Ovary (tissue), 9 donors: ENCODE data around the gene GLO1. TPM values are rescaled to one million over a fixed set of nuclear protein-coding genes. Genes with fewer than 3 reads are reported as not detected.

Experiments used
- DNase-seq, 5 donors: peaks; one replicate each; pipeline ENCODE4 v3.0.0-alpha.2; 2019 to 2020
- H3K27ac ChIP-seq, 2 donors: fragments of 200-600 bp; one replicate each; pipeline versions ENCODE4 v1.5.1 to v1.8.0; 2019 to 2022
- H3K27me3 ChIP-seq: fragments of 200-600 bp; one replicate; pipeline ENCODE4 v1.8.0; 2022
- H3K36me3 ChIP-seq: fragments of 200-600 bp; sonication (generic); one replicate; pipeline ENCODE4 v1.5.1; 2019
- H3K4me1 ChIP-seq: one replicate; pipeline ENCODE4 v1.8.1; 2013; ENCODE audit warnings: mild to moderate bottlenecking, moderate library complexity; ENCODE audit not compliant: insufficient read depth
- H3K4me3 ChIP-seq: fragments of 200-600 bp; sonication (generic); one replicate; pipeline ENCODE4 v1.5.1; 2017
- H3K9me3 ChIP-seq, 2 donors: fragments of 200-600 bp in 1 of 2; sonication (generic) in 1 of 2; one replicate each; pipeline versions ENCODE4 v1.5.1 to v1.8.1; 2013 to 2019; ENCODE audit warnings: mild to moderate bottlenecking in 1 of 2, moderate library complexity in 1 of 2
- EP300 ChIP-seq: sonication (generic); formaldehyde crosslinking; IDR thresholded peaks from one replicate; pipeline ENCODE4 v1.6.1; 2017; ENCODE audit warnings: antibody characterized with exemption
- POLR2A ChIP-seq: fragments of 450-650 bp; IDR thresholded peaks from one replicate; pipeline ENCODE4 v1.6.1; 2017; ENCODE audit warnings: antibody characterized with exemption, mild to moderate bottlenecking, moderate library complexity
- WGBS, 3 donors: extraction: QIAGEN DNeasy Blood & Tissue Kit in 1 of 3; methylation state at CpG; one replicate each; pipeline versions ENCODE4 v1.1.5 to v1.1.7; 2013 to 2017; 5-methylcytosine and 5-hydroxymethylcytosine counted together
- intact Hi-C, 4 donors: fragments of 100-400 bp; cut with DNase I; formaldehyde crosslinking; loops; one replicate each; pipeline versions ENCODE4 v1.11.0 to v1.15.1; 2022 to 2023
- polyA plus RNA-seq, 2 donors: library from polyadenylated mRNA; stranded (reverse); fragments of 200-250 nt in 1 of 2; fragments of 350-450 nt in 1 of 2; fragmentation: Illumina TruSeq in 1 of 2; extraction: RNeasy Lipid Tissue Mini Kit (QIAGEN cat#74804) in 1 of 2; gene quantifications; one replicate each; pipeline ENCODE4 v1.2.3, GENCODE V29; 2013 to 2014
- total RNA-seq, 7 donors: library from RNA; depleted of rRNA in 2 of 7; stranded (reverse); fragments of >200 nt in 2 of 7; fragmentation: NEBNext Ultra II Directional in 3 of 7; extraction: Animal tissue kit (Norgen Biotek cat#: 25700) in 3 of 7; gene quantifications; one replicate each; pipeline versions ENCODE4 v1.1.0 to v1.2.4, GENCODE V29; 2016 to 2023
- TF ChIP-seq, protein P1 (sequence below), 3 donors: fragments of 450-650 bp in 2 of 3; fragments of 200-600 bp in 1 of 3; IDR thresholded peaks; one replicate each; pipeline versions ENCODE4 v1.5.1 to v1.8.0; 2016 to 2022; ENCODE audit warnings: antibody characterized with exemption in 3 of 3, mild to moderate bottlenecking in 1 of 3
- donor health status: DM: no; HTN: no; CAD: no; lungs with moderate emphysema.
- donor health status: DM: no; HTN: no; CAD: no.
- donor health status: Bipolar disorder and iron deficiency.
- donor health status: DM: yes; HTN: yes; CAD: no.
- donor health status: DM: no; HTN: no; CAD: no.
- donor health status: DM: yes; HTN: yes; CAD: no.

GLO1 gene
- total and polyA plus RNA-seq, 9 donors: 76.3 to 154 (median 96.7) TPM

DNA sequence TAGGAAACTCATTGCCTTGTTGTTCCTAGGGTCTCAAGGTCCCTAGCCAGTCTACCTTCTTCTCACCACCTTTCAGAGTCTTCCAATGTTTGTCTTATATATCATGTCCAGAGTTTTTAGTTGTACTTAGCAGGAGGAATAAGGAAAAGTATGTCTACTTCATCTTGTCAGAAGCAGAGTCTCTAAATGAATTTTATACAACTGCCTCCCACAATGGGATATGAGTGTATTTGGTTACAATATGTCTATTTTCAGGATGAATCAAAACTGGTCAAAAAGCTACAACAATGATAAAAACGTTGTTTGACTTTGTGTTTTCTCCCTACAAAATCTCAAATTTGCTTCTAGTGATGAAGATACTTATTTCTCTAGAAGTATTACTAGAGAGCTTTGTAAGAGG lies 7.0 kb downstream of the GLO1 start:
- no peak overlapping the region for H3K27ac ChIP-seq
- H3K4me1 ChIP-seq: no peaks in the 10 kb centered on the region
- intact Hi-C loops: no loop called here
- H3K27me3 ChIP-seq: no peaks in the 10 kb centered on the region
- H3K4me3 ChIP-seq: no peak overlapping the region
- TF ChIP-seq POLR2A (no peak), EP300 (no peak)
- TF ChIP-seq, protein P1, sequence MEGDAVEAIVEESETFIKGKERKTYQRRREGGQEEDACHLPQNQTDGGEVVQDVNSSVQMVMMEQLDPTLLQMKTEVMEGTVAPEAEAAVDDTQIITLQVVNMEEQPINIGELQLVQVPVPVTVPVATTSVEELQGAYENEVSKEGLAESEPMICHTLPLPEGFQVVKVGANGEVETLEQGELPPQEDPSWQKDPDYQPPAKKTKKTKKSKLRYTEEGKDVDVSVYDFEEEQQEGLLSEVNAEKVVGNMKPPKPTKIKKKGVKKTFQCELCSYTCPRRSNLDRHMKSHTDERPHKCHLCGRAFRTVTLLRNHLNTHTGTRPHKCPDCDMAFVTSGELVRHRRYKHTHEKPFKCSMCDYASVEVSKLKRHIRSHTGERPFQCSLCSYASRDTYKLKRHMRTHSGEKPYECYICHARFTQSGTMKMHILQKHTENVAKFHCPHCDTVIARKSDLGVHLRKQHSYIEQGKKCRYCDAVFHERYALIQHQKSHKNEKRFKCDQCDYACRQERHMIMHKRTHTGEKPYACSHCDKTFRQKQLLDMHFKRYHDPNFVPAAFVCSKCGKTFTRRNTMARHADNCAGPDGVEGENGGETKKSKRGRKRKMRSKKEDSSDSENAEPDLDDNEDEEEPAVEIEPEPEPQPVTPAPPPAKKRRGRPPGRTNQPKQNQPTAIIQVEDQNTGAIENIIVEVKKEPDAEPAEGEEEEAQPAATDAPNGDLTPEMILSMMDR (IDR thresholded peaks at IDR 0.05): no peak
- WGBS, 3 donors: 23 to 46% (median 34%) methylated on average over 1 of the region's 1 CpG
- no peak for DNase-seq
- no peaks in the 10 kb centered on the region for H3K36me3 ChIP-seq
- no peaks in the 10 kb centered on the region for H3K9me3 ChIP-seq

DNA sequence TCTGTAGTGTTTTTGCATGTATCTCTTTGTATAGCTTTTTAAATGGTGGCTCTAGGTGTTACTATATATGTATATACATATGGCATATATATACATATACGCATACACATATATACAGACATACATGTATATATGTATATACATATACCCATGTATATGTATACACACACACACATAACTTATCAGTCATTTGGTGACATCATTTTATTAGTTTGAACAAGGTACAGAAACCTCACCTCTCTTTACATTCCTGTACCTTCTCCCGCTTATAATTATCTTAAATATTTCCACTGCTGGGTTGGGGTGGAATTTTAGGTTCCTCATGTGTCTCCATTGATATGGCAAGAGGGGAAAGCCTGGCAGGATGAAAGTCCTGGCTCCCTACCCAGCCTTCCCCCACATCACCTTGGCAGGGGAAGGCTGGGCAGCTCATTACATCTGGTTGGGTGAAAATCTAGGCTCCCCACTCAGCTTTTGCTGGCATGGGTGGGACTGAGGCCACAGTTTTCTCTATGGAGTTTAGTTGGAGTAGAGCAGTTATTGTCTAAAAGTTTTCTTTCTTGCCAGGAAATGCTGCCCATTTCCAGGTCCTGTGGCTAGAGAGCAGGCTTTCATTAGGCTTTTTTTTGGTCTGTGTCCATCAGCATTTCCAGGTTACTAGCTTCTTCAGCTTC lies 7.6 kb downstream of the GLO1 start:
- Histone ChIP-seq H3K27ac (no peak overlapping the region), H3K27me3 (no peaks in the 10 kb centered on the region), H3K9me3 (no peaks in the 10 kb centered on the region), H3K4me1 (no peaks in the 10 kb centered on the region), H3K36me3 (no peaks in the 10 kb centered on the region), H3K4me3 (no peak overlapping the region)
- DNase-seq: no peak
- WGBS, 3 donors: 98 to 99% (median 99%) methylated on average over 2 of the region's 2 CpGs
- no peak for TF ChIP-seq EP300
- TF ChIP-seq POLR2A: no peak
- TF ChIP-seq, protein P1 (IDR thresholded peaks at IDR 0.05): no peak
- intact Hi-C loops: no loop called here

DNA sequence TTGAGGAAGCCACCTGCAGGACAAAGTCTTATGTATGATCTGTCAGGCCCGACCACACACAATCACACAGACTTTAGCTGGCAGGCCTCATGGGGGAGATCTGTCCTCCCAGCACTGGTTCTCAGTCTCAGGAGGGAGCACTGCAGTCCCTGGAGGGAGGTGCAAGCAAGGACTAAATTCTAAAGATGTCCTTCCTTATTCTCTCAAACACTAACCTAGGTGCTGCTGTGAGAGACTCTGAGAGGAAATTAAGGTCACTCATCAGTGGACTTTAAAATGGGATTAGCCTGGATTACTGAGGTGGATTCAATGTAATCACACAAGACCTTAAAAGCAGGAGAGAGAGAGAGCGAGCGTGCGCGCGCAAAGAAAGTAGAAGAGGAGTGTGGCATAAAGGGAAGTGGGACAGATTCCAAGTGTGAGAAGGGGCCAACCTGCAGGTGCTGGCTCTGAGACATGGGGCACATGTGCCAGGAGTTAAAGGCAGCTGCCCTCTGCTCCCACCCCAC lies 14.3 kb downstream of the GLO1 start:
- no peaks in the 10 kb centered on the region for H3K27me3 ChIP-seq
- H3K9me3 ChIP-seq: no peaks in the 10 kb centered on the region
- peaks cover 9% of the 10 kb centered on the region for H3K4me1 ChIP-seq
- no peak overlapping the region for H3K27ac ChIP-seq
- intact Hi-C loops: loop anchor here in 1 of 4 donors (5.0 kb wide), 1 partner anchor 1341 kb away; no protein-coding TSS in a partner anchor
- TF ChIP-seq, protein P1 (IDR thresholded peaks at IDR 0.05): no peak
- TF ChIP-seq POLR2A (no peak), EP300 (no peak)
- no peak overlapping the region for H3K4me3 ChIP-seq
- DNase-seq: no peak
- H3K36me3 ChIP-seq: no peaks in the 10 kb centered on the region
- 84 to 92% (median 85%) methylated on average over 6 of the region's 6 CpGs for WGBS, 3 donors

DNA sequence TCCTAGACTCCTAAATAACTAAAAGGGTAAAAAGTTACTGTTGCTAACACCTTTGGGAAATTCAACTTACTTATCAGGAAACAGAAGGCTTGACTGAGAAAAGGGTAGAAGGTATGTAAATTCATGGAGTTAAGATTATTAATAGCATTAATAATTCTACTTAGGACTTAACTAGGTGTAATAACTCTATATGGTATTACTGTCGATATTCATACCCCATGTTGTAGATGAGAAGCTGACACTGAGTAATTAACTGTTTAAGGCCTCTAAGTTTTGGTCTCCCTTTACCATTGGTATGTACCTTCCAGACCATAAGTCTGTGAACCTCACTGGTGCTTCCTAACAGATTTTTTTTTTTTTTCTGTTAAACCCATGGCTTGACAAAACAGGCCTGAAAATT lies 15.4 kb downstream of the GLO1 start:
- WGBS, 3 donors: 88 to 100% (median 95%) methylated on average over 1 of the region's 1 CpG

More for the DNA sequence above, 15.4 kb downstream of the GLO1 start:
- H3K36me3 ChIP-seq: no peaks in the 10 kb centered on the region
- peaks cover 9% of the 10 kb centered on the region for H3K4me1 ChIP-seq
- no peak overlapping the region for H3K4me3 ChIP-seq
- no peak for DNase-seq
- TF ChIP-seq POLR2A (no peak), EP300 (no peak)
- TF ChIP-seq, protein P1 (IDR thresholded peaks at IDR 0.05): no peak
- H3K27me3 ChIP-seq: no peaks in the 10 kb centered on the region
- no peak overlapping the region for H3K27ac ChIP-seq
- intact Hi-C loops: loop anchor here in 1 of 4 donors (5.0 kb wide), 1 partner anchor 1340 kb away; no protein-coding TSS in a partner anchor
- no peaks in the 10 kb centered on the region for H3K9me3 ChIP-seq
